CD14-positive monocyte (primary cell): ENCODE data around the gene GCG. TPM values are rescaled to one million over a fixed set of nuclear protein-coding genes. Genes with fewer than 3 reads are reported as not detected.

Experiments
- DNase-seq, 3 donors: peaks; one replicate each; pipeline ENCODE4 v3.0.0-alpha.2; 2011 to 2022
- H2AFZ ChIP-seq: 2 replicates; pipeline ENCODE4 v1.6.0; 2012; ENCODE audit warnings: mild to moderate bottlenecking, low read depth, low read length, inconsistent platforms; ENCODE audit not compliant: insufficient read depth, poor library complexity, severe bottlenecking
- H3K27ac ChIP-seq, 2 donors: 1 replicate in 1 of 2; 2 replicates in 1 of 2; pipeline ENCODE4 v1.5.1; 2012 to 2013; ENCODE audit warnings: low read length in 2 of 2, control low read depth in 1 of 2, inconsistent platforms in 1 of 2, low read depth in 1 of 2, mild to moderate bottlenecking in 1 of 2
- H3K27me3 ChIP-seq, 2 donors: one replicate each; pipeline versions ENCODE4 v1.6.0 to v1.6.1; 2011 to 2013; ENCODE audit warnings: low read length in 2 of 2; ENCODE audit not compliant: control insufficient read depth in 2 of 2, insufficient read depth in 2 of 2
- H3K36me3 ChIP-seq, 2 donors: replicated peaks in 1 of 2; 1 replicate in 1 of 2; 2 replicates in 1 of 2; pipeline versions ENCODE4 v1.5.1 to v1.6.1; 2012 to 2013; ENCODE audit warnings: low read length in 2 of 2, control low read depth in 1 of 2, inconsistent platforms in 1 of 2, mild to moderate bottlenecking in 1 of 2; ENCODE audit not compliant: insufficient read depth in 2 of 2, control insufficient read depth in 1 of 2
- H3K4me1 ChIP-seq, 2 donors: 1 replicate in 1 of 2; 2 replicates in 1 of 2; pipeline versions ENCODE4 v1.5.1 to v1.6.1; 2012 to 2013; ENCODE audit warnings: low read length in 2 of 2, control low read depth in 1 of 2, inconsistent platforms in 1 of 2, mild to moderate bottlenecking in 1 of 2, moderate library complexity in 1 of 2; ENCODE audit not compliant: insufficient read depth in 2 of 2, control insufficient read depth in 1 of 2
- H3K4me2 ChIP-seq: replicated peaks from 2 replicates; pipeline ENCODE3; 2012; ENCODE audit warnings: low read length, moderate library complexity, mild to moderate bottlenecking; ENCODE audit not compliant: poor library complexity, severe bottlenecking; ENCODE audit errors: extremely low read depth
- H3K4me3 ChIP-seq, 3 experiments: fragments of 200-600 bp in 1 of 3; sonication (generic) in 1 of 3; replicated peaks in 1 of 3; 1 replicate in 2 of 3; 2 replicates in 1 of 3; pipeline ENCODE4 v1.5.1; 2011 to 2013; ENCODE audit warnings: low read length in 3 of 3, mild to moderate bottlenecking in 3 of 3, control low read depth in 2 of 3, low read depth in 2 of 3, inconsistent platforms in 1 of 3, moderate library complexity in 1 of 3
- H3K79me2 ChIP-seq: 2 replicates; pipeline ENCODE4 v1.6.0; 2012; ENCODE audit warnings: mild to moderate bottlenecking, control low read depth, inconsistent platforms, low read length, moderate library complexity; ENCODE audit not compliant: insufficient read depth
- H3K9ac ChIP-seq: 2 replicates; pipeline ENCODE4 v1.6.0; 2017; ENCODE audit warnings: low read length, mild to moderate bottlenecking; ENCODE audit not compliant: insufficient read depth, poor library complexity, severe bottlenecking
- H3K9me3 ChIP-seq, 2 donors: replicated peaks in 1 of 2; 1 replicate in 1 of 2; 2 replicates in 1 of 2; pipeline versions ENCODE4 v1.5.1 to v1.6.1; 2012 to 2013; ENCODE audit warnings: low read length in 2 of 2, control low read depth in 1 of 2; ENCODE audit not compliant: control insufficient read depth in 1 of 2, insufficient read depth in 1 of 2
- H4K20me1 ChIP-seq: 2 replicates; pipeline ENCODE4 v1.6.0; 2012; ENCODE audit warnings: mild to moderate bottlenecking, low read length, control low read depth, moderate library complexity; ENCODE audit not compliant: insufficient read depth
- H3K27ac Mint-ChIP-seq, 7 donors: one replicate each; pipeline ENCODE4 v1.8.0; 2020; ENCODE audit warnings: mild to moderate bottlenecking in 7 of 7, mixed read lengths in 7 of 7, moderate library complexity in 6 of 7, inconsistent platforms in 2 of 7
- H3K27me3 Mint-ChIP-seq, 3 donors: one replicate each; pipeline ENCODE4 v1.8.0; 2021 to 2022; ENCODE audit warnings: low read depth in 3 of 3, mild to moderate bottlenecking in 3 of 3, mixed read lengths in 3 of 3, moderate library complexity in 3 of 3, inconsistent platforms in 1 of 3
- H3K36me3 Mint-ChIP-seq, 2 donors: one replicate each; pipeline ENCODE4 v1.8.0; 2020; ENCODE audit warnings: mixed read lengths in 2 of 2, inconsistent platforms in 1 of 2, mild to moderate bottlenecking in 1 of 2
- H3K4me1 Mint-ChIP-seq: one replicate; pipeline ENCODE4 v1.8.0; 2020; ENCODE audit warnings: mild to moderate bottlenecking, mixed read lengths
- H3K4me3 Mint-ChIP-seq, 2 donors: one replicate each; pipeline ENCODE4 v1.8.0; 2020; ENCODE audit warnings: mild to moderate bottlenecking in 2 of 2, mixed read lengths in 2 of 2, moderate library complexity in 1 of 2
- H3K9me3 Mint-ChIP-seq, 7 donors: one replicate each; pipeline ENCODE4 v1.8.0; 2020 to 2022; ENCODE audit warnings: mixed read lengths in 7 of 7, mild to moderate bottlenecking in 6 of 7, moderate library complexity in 6 of 7, inconsistent platforms in 2 of 7
- CTCF ChIP-seq: fragments of 200-600 bp; IDR thresholded peaks from one replicate; pipeline ENCODE4 v1.8.0; 2022; ENCODE audit warnings: antibody characterized with exemption, mild to moderate bottlenecking
- WGBS: methylation state at CpG from one replicate; pipeline ENCODE4 v1.1.5; 2013; ENCODE audit warnings: missing lambda C conversion rate; ENCODE audit not compliant: insufficient coverage; 5-methylcytosine and 5-hydroxymethylcytosine counted together
- intact Hi-C, 2 donors: fragments of 100-400 bp; cut with micrococcal nuclease; formaldehyde crosslinking; loops; one replicate each; pipeline versions ENCODE4 v1.15.0 to v1.15.1; 2023
- polyA plus RNA-seq, 3 donors: library from polyadenylated mRNA; depleted of rRNA in 1 of 3; unstranded in 2 of 3; stranded (reverse) in 1 of 3; fragments of 300-500 nt in 2 of 3; fragments of >200 nt in 1 of 3; fragmentation: Illumina TruSeq in 2 of 3; gene quantifications; 1 replicate in 2 of 3; 2 replicates in 1 of 3; pipeline ENCODE4 v1.2.3, GENCODE V29; 2012 to 2021

GCG gene
- polyA plus RNA-seq, 3 donors, result not detected

- Histone ChIP-seq H3K4me1 (no peaks in the 10 kb centered on the region), H3K27me3 (no peaks in the 10 kb centered on the region), H3K27ac (no peak overlapping the region), H2AFZ (no peak overlapping the region), H3K4me2 (no peak overlapping the region), H3K4me3 (no peak overlapping the region), H4K20me1 (no peaks in the 10 kb centered on the region), H3K9ac (no peak overlapping the region), H3K9me3 (no peaks in the 10 kb centered on the region), H3K36me3 (no peaks in the 10 kb centered on the region), H3K79me2 (no peaks in the 10 kb centered on the region)
- H3K27ac Mint-ChIP-seq, result no peak overlapping the region
- H3K9me3 Mint-ChIP-seq, result no peaks in the 10 kb centered on the region
- no peak overlapping the region for H3K4me3 Mint-ChIP-seq
- H3K27me3 Mint-ChIP-seq, result peaks cover 0 to 5% (median 1%) of the 10 kb centered on the region in 3 donors
- H3K4me1 Mint-ChIP-seq, result no peaks in the 10 kb centered on the region
- TF ChIP-seq CTCF, result no peak
- no peak for DNase-seq
- H3K36me3 Mint-ChIP-seq, result no peaks in the 10 kb centered on the region
- intact Hi-C loops, result no loop called here
Observed at GRCh38 chr2:162138310-162138709, 13.7 kb downstream of the GCG start.

GRCh38 chr2:162127422-162127821, 24.6 kb downstream of the GCG start:
- Histone ChIP-seq H3K9me3 (no peaks in the 10 kb centered on the region), H3K36me3 (no peaks in the 10 kb centered on the region), H3K79me2 (no peaks in the 10 kb centered on the region), H3K9ac (no peak overlapping the region), H3K4me2 (no peak overlapping the region), H3K27ac (no peak overlapping the region), H3K27me3 (no peaks in the 10 kb centered on the region), H2AFZ (no peak overlapping the region), H3K4me3 (no peak overlapping the region), H4K20me1 (no peaks in the 10 kb centered on the region), H3K4me1 (peaks cover 16 to 17% of the 10 kb centered on the region in 2 donors)
- Mint-ChIP-seq H3K27me3 (peaks cover 0 to 3% (median 0%) of the 10 kb centered on the region in 3 donors), H3K9me3 (no peaks in the 10 kb centered on the region), H3K27ac (no peak overlapping the region), H3K4me3 (no peak overlapping the region), H3K4me1 (peaks cover 13% of the 10 kb centered on the region), H3K36me3 (no peaks in the 10 kb centered on the region)
- no CpG with 5 or more reads among the region's 2 CpGs for WGBS
- no peak for TF ChIP-seq CTCF
- no peak for DNase-seq
- intact Hi-C loops, result loop anchor here in 1 of 2 donors (5.0 kb wide), 1 partner anchor 115 kb away; no protein-coding TSS in a partner anchor
